Smooth muscle cell (in vitro differentiated cells): ENCODE results near the gene EIF4ENIF1. TPM values are rescaled to one million over a fixed set of nuclear protein-coding genes. Genes with fewer than 3 reads are reported as not detected.

Experiments used
- DNase-seq: peaks from one replicate; lab custom pipeline; 2025; ENCODE audit not compliant: unreplicated experiment; lab: John Stamatoyannopoulos, UW
- H2AFZ ChIP-seq: fragments of 200-600 bp; sonication (generic); 2 replicates; pipeline ENCODE4 v1.6.0; 2016; ENCODE audit warnings: antibody characterized with exemption, low read depth, mild to moderate bottlenecking
- H3F3A ChIP-seq: fragments of 200-600 bp; sonication (generic); 2 replicates; pipeline ENCODE4 v1.6.0; 2017; ENCODE audit warnings: antibody characterized with exemption, low read depth
- H3K27ac ChIP-seq: fragments of 200-600 bp; sonication (generic); 2 replicates; pipeline ENCODE4 v1.5.1; 2016; ENCODE audit warnings: low read depth, mild to moderate bottlenecking
- H3K27me3 ChIP-seq: fragments of 200-600 bp; sonication (generic); 2 replicates; pipeline ENCODE4 v1.6.1; 2016; ENCODE audit warnings: low read depth, mild to moderate bottlenecking
- H3K36me3 ChIP-seq: fragments of 200-600 bp; sonication (generic); 2 replicates; pipeline ENCODE4 v1.5.1; 2016; ENCODE audit warnings: low read depth
- H3K4me1 ChIP-seq: fragments of 200-600 bp; sonication (generic); 2 replicates; pipeline ENCODE4 v1.5.1; 2016; ENCODE audit warnings: low read depth
- H3K4me2 ChIP-seq: fragments of 200-600 bp; sonication (generic); 2 replicates; pipeline ENCODE4 v1.6.0; 2016; ENCODE audit warnings: mild to moderate bottlenecking
- H3K4me3 ChIP-seq: fragments of 200-600 bp; sonication (generic); 2 replicates; pipeline ENCODE4 v1.5.1; 2016; ENCODE audit warnings: mild to moderate bottlenecking
- H3K79me2 ChIP-seq: fragments of 200-600 bp; sonication (generic); 2 replicates; pipeline ENCODE4 v1.6.0; 2016; ENCODE audit warnings: low read depth, mild to moderate bottlenecking
- H3K9ac ChIP-seq: fragments of 200-600 bp; sonication (generic); 2 replicates; pipeline ENCODE4 v1.6.0; 2016; ENCODE audit warnings: low read depth
- H3K9me3 ChIP-seq: fragments of 200-600 bp; sonication (generic); replicated peaks from 2 replicates; pipeline ENCODE4 v1.5.1; 2016; ENCODE audit warnings: low read depth
- H4K20me1 ChIP-seq: fragments of 200-600 bp; sonication (generic); 2 replicates; pipeline ENCODE4 v1.6.0; 2016; ENCODE audit warnings: low read depth
- WGBS: methylation state at CpG from one replicate; pipeline ENCODE4 v1.1.7; 2016; ENCODE audit warnings: low lambda C conversion rate; 5-methylcytosine and 5-hydroxymethylcytosine counted together
- polyA plus RNA-seq: library from polyadenylated mRNA; unstranded; fragments of >200 nt; fragmentation: Nextera tagmentation; extraction: Ambion mirVana; gene quantifications from 2 replicates; pipeline ENCODE4 v1.2.1, GENCODE V29; 2016
- small RNA-seq: library from RNA; depleted of rRNA; stranded (forward); fragments of <200 nt; gene quantifications from one replicate; pipeline ENCODE3, GENCODE V24; 2014
- total RNA-seq: library from RNA; depleted of rRNA; stranded (reverse); fragments of >200 nt; gene quantifications from 2 replicates; pipeline ENCODE4 v1.2.3, GENCODE V29; 2014
- TF ChIP-seq, protein P1 (sequence below): fragments of 200-600 bp; sonication (generic); IDR thresholded peaks from 2 replicates; pipeline ENCODE4 v1.5.1; 2017; ENCODE audit warnings: borderline replicate concordance, mild to moderate bottlenecking, antibody characterized with exemption; ENCODE audit not compliant: insufficient read depth, poor library complexity, severe bottlenecking

EIF4ENIF1 gene
- total and polyA plus RNA-seq, 2 experiments from 2014 or later = 11.6 to 15.5 TPM

DNA sequence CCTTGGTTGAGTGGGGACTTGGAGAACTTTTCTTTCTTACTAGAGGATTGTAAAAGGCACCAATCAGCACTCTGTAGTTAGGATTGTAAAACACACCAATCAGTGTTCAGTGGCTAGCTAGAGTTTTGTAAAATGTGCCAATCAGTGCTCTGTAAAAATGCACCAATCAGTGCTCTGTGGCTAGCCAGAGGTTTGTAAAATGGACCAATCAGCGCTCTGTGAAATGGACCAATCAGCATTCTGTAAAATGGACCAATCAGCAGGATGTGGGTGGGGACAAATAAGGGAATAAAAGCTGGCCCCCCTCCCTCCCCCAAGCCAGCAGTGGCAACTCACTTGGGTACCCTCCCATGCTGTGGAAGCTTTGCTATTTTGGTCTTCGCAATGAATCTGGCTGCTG lies 95.7 kb downstream of the EIF4ENIF1 start:
- 100% methylated on average over 2 of the region's 2 CpGs for WGBS
- Histone ChIP-seq H3K4me3 (no peak overlapping the region), H2AFZ (peak overlapping the region; percentile 60), H3K27ac (no peak overlapping the region), H3K9ac (no peak overlapping the region), H3K79me2 (no peaks in the 10 kb centered on the region), H3K36me3 (no peaks in the 10 kb centered on the region), H3K9me3 (no peaks in the 10 kb centered on the region), H3K4me1 (peaks cover 2% of the 10 kb centered on the region), H3K4me2 (no peak overlapping the region), H3F3A (peaks cover 4% of the 10 kb centered on the region), H4K20me1 (no peaks in the 10 kb centered on the region), H3K27me3 (no peaks in the 10 kb centered on the region)
- TF ChIP-seq, protein P1, sequence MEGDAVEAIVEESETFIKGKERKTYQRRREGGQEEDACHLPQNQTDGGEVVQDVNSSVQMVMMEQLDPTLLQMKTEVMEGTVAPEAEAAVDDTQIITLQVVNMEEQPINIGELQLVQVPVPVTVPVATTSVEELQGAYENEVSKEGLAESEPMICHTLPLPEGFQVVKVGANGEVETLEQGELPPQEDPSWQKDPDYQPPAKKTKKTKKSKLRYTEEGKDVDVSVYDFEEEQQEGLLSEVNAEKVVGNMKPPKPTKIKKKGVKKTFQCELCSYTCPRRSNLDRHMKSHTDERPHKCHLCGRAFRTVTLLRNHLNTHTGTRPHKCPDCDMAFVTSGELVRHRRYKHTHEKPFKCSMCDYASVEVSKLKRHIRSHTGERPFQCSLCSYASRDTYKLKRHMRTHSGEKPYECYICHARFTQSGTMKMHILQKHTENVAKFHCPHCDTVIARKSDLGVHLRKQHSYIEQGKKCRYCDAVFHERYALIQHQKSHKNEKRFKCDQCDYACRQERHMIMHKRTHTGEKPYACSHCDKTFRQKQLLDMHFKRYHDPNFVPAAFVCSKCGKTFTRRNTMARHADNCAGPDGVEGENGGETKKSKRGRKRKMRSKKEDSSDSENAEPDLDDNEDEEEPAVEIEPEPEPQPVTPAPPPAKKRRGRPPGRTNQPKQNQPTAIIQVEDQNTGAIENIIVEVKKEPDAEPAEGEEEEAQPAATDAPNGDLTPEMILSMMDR = no peak
- no peak for DNase-seq

Small RNAs within 50 kb of the gene (small RNA-seq; reads per million reads assigned to genes)
- not detected for gene AL096701.2
- not detected for gene RNU6-28P

Other genes starting within 250 kb of the EIF4ENIF1 start
- gene PIK3IP1, start 197.4 kb downstream of the EIF4ENIF1 start, total RNA-seq = 12.6 and 16.9 TPM in 2 replicates
- gene PIK3IP1, start 197.4 kb downstream of the EIF4ENIF1 start, polyA plus RNA-seq = 20.2 and 26.3 TPM in 2 replicates
- 12.9 and 14.3 TPM in 2 replicates for gene PATZ1, start 143.5 kb downstream of the EIF4ENIF1 start, total RNA-seq
- gene PATZ1, start 143.5 kb downstream of the EIF4ENIF1 start, polyA plus RNA-seq = 11.9 and 22.1 TPM in 2 replicates
- gene DRG1, start 90.2 kb downstream of the EIF4ENIF1 start, total RNA-seq = 59.5 and 78.4 TPM in 2 replicates
- gene DRG1, start 90.2 kb downstream of the EIF4ENIF1 start, polyA plus RNA-seq = 64.3 and 69.2 TPM in 2 replicates
- 8.3 and 26.9 TPM in 2 replicates for gene SFI1, start 6.7 kb upstream of the EIF4ENIF1 start, total RNA-seq
- gene SFI1, start 6.7 kb upstream of the EIF4ENIF1 start, polyA plus RNA-seq = 8.7 and 13.7 TPM in 2 replicates
- 15.3 and 21.1 TPM in 2 replicates for gene PISD, start 172.4 kb upstream of the EIF4ENIF1 start, total RNA-seq
- gene PISD, start 172.4 kb upstream of the EIF4ENIF1 start, polyA plus RNA-seq = 31.6 and 33.1 TPM in 2 replicates